Neural crest cell (in vitro differentiated cells): ENCODE data around the gene TGFB2. TPM values are rescaled to one million over a fixed set of nuclear protein-coding genes. Genes with fewer than 3 reads are reported as not detected.

Experiments used
- DNase-seq: peaks from one replicate; pipeline ENCODE4 v3.0.0; 2021; ENCODE audit warnings: low read depth, mixed read lengths, low spot score
- H3K27ac Mint-ChIP-seq: one replicate; pipeline ENCODE4 v1.8.0; 2021; ENCODE audit warnings: mild to moderate bottlenecking, mixed read lengths; ENCODE audit not compliant: unreplicated experiment
- H3K27me3 Mint-ChIP-seq: 2 replicates; pipeline ENCODE4 v1.8.0; 2021; ENCODE audit warnings: low read depth, mild to moderate bottlenecking, mixed read lengths
- H3K36me3 Mint-ChIP-seq: 2 replicates; pipeline ENCODE4 v1.8.0; 2021; ENCODE audit warnings: low read depth, mild to moderate bottlenecking, mixed read lengths
- H3K4me1 Mint-ChIP-seq: 2 replicates; pipeline ENCODE4 v1.8.0; 2021; ENCODE audit warnings: mixed read lengths
- H3K4me3 Mint-ChIP-seq: one replicate; pipeline ENCODE4 v1.8.0; 2021; ENCODE audit warnings: mild to moderate bottlenecking, mixed read lengths
- H3K9me3 Mint-ChIP-seq: 2 replicates; pipeline ENCODE4 v1.8.0; 2021; ENCODE audit warnings: mixed read lengths
- CTCF ChIP-seq: fragments of 200-600 bp; sonication (generic); conservative IDR thresholded peaks from 2 replicates; pipeline ENCODE4 v1.5.0; 2021; ENCODE audit warnings: antibody characterized with exemption, mild to moderate bottlenecking
- total RNA-seq: library from RNA; stranded (reverse); gene quantifications from 2 replicates; pipeline ENCODE4 v1.2.1, GENCODE V29; 2021

The TGFB2 gene
- total RNA-seq, 1 donor from 2014 or later, result 11.4 TPM

GRCh38 chr1:218481116-218481775 is 136.1 kb downstream of the TGFB2 start:
- H3K9me3 Mint-ChIP-seq, result peaks cover 3% of the 10 kb centered on the region
- no peak for DNase-seq
- H3K4me3 Mint-ChIP-seq, result no peak overlapping the region
- peaks cover 6% of the 10 kb centered on the region for H3K4me1 Mint-ChIP-seq
- H3K27me3 Mint-ChIP-seq, result no peaks in the 10 kb centered on the region
- no peak for TF ChIP-seq CTCF
- H3K27ac Mint-ChIP-seq, result no peak overlapping the region
- H3K36me3 Mint-ChIP-seq, result no peaks in the 10 kb centered on the region

DNA sequence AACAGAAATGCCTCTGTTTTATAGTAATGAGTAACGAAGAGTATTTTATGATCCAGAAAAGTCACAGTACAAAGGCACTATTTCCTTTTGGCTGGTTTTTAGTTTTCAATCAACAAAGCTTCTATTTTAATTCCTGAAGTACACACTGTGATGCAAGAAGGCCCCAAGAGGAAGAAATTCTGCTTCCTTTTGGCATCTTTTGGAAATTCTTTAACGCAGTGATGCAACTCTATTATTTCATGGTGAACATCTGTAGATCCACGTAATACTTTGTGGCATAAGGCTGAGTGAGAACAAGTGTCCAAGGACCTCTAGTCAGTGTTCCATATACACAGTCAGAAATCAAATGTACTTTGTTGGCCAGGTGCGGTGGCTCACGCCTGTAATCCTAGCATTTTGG is 137.5 kb downstream of the TGFB2 start:
- no peak for DNase-seq
- Mint-ChIP-seq H3K4me3 (no peak overlapping the region), H3K9me3 (no peaks in the 10 kb centered on the region), H3K4me1 (peaks cover 6% of the 10 kb centered on the region), H3K27ac (no peak overlapping the region), H3K27me3 (no peaks in the 10 kb centered on the region), H3K36me3 (no peaks in the 10 kb centered on the region)
- no peak for TF ChIP-seq CTCF

DNA sequence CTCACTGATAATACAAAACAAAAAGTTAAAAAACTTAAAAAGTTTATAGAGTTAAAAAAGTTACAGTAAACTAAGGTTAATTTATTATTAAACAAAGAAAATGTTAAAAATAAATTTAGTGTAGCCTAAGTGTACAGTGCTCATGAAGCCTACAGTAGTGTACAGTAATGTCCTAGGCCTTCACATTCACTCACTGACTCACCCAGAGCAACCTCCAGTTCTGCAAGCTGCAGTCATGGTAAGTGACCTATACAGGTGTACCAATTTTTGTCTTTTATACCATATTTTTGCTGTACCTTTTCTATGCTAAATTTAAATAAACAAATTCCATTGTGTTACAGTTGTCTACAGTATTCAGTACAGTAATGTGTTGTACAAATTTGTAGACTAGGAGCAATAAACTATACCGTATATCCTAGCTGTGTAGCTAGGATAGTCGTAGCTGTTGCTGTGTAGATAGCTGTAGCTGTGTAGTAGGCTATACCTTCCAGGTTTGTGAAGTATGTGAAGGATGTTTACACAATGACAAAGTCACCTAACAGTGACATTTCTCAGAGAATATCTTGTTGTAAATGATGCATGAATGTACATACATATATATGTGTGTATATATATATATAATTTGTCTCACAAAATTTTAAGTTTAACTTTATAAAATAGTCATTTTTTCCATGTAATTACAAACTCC is 140.2 kb downstream of the TGFB2 start:
- H3K27ac Mint-ChIP-seq, result no peak overlapping the region

DNA sequence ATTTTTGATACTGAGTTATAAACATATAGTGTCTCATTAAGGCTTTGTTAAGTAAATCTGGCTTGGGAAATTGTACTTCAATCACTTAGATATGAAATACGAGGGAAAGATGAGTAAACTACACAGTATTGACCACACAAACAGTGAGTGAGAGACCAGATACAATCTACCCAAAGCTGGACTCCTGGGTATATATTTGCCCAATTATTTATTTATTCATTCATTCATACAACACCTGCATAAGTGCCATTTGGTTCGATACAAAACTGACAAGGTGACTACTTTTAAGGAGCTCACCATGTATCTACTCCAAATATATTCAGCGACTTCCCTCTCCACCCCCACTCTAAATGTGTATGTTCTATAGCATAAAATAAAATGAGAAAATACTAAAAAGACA is 143.4 kb downstream of the TGFB2 start:
- H3K27me3 Mint-ChIP-seq, result no peaks in the 10 kb centered on the region
- H3K4me3 Mint-ChIP-seq, result no peak overlapping the region
- H3K4me1 Mint-ChIP-seq, result peaks cover under 1% of the 10 kb centered on the region
- H3K27ac Mint-ChIP-seq, result no peak overlapping the region
- no peak for TF ChIP-seq CTCF
- H3K9me3 Mint-ChIP-seq, result peaks cover 4% of the 10 kb centered on the region
- H3K36me3 Mint-ChIP-seq, result no peaks in the 10 kb centered on the region
- no peak for DNase-seq

More for the DNA sequence above, 140.2 kb downstream of the TGFB2 start:
- no peaks in the 10 kb centered on the region for H3K36me3 Mint-ChIP-seq
- H3K27me3 Mint-ChIP-seq, result no peaks in the 10 kb centered on the region
- peaks cover 1% of the 10 kb centered on the region for H3K4me1 Mint-ChIP-seq
- H3K4me3 Mint-ChIP-seq, result no peak overlapping the region
- no peaks in the 10 kb centered on the region for H3K9me3 Mint-ChIP-seq
- TF ChIP-seq CTCF, result no peak
- no peak for DNase-seq

DNA sequence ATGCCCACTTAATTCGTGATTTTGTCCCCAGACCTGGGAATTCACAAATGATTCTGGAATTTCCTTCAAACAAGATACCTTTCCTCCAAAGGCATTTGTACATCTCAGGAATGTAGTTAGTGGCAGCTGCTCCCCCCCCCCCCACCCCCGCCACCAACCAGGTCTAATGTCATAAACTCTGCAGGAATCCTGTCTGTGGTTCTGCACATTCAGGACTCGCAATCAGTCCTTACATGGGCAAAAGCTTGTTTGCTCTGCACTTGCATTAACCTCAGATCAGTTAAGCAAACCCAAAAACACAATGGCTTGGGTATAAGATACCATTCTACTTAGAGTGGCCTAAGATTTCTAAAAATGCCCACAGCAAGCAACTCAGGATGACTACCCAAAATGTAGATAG is 143.8 kb downstream of the TGFB2 start:
- Mint-ChIP-seq H3K27me3 (no peaks in the 10 kb centered on the region), H3K4me3 (no peak overlapping the region), H3K9me3 (peaks cover 4% of the 10 kb centered on the region), H3K27ac (no peak overlapping the region), H3K36me3 (no peaks in the 10 kb centered on the region), H3K4me1 (peaks cover 5% of the 10 kb centered on the region)
- no peak for DNase-seq
- TF ChIP-seq CTCF, result no peak
